ENCODE results near the gene RSRP1.

DNA sequence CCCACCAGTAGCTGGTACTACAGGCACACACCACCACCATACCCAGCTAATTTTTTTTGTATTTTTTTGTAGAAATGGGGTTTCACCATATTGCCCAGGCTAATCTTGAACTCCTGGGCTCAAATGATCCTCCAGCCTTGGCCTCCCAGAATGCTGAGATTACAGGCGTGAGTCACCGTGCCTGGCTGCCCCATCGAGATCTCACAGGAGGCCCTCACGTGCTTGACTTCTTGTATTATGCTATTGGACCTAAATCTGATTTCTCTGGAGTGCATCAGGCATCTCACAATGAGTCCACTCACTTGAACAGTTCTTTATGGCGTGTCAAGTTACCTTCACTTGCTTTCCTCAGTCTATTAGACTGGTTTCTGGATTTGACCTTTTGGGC lies 9.3 kb upstream of the RSRP1 start:
- no peak for TF ChIP-seq CTCF (IDR thresholded peaks at IDR 0.05; ENCODE audit: control extremely low read depth in 1 of 3, insufficient read depth in 1 of 3, low read depth in 1 of 3, low read length in 3 of 3)
- TF ChIP-seq HDAC6 (IDR thresholded peaks at IDR 0.05; ENCODE audit: low read depth, low read length): no peak
- TF ChIP-seq MAFK (IDR thresholded peaks at IDR 0.05; ENCODE audit: low read depth, low read length): no peak
- TF ChIP-seq POLR2A (IDR thresholded peaks at IDR 0.05; ENCODE audit: control extremely low read depth in 1 of 2, low read depth in 2 of 2, low read length in 2 of 2): no peak
- TF ChIP-seq EZH2 (IDR thresholded peaks at IDR 0.05; ENCODE audit: low read depth, low read length, severe bottlenecking): no peak
- no peak for TF ChIP-seq POLR2AphosphoS5 (IDR thresholded peaks at IDR 0.05; ENCODE audit: low read depth, low read length)
- TF ChIP-seq CBX5 (IDR thresholded peaks at IDR 0.05; ENCODE audit: low read depth, low read length): no peak
- no peak for TF ChIP-seq NANOG (IDR thresholded peaks at IDR 0.05; ENCODE audit: insufficient read depth, low read depth, low read length, poor library complexity, severe bottlenecking)
- no peak for TF ChIP-seq SP2 (IDR thresholded peaks at IDR 0.05; ENCODE audit: low read length)
- TF ChIP-seq SP1 (IDR thresholded peaks at IDR 0.05; ENCODE audit: low read depth, low read length): no peak
- no peak for TF ChIP-seq CREB1 (IDR thresholded peaks at IDR 0.05)
- no peak for TF ChIP-seq TCF12 (IDR thresholded peaks at IDR 0.05; ENCODE audit: low read depth, low read length)
- TF ChIP-seq EGR1 (IDR thresholded peaks at IDR 0.05; ENCODE audit: borderline replicate concordance, low read depth, low read length): no peak
